Vagina (tissue), 2 donors: ENCODE measurements around the gene NEDD1. TPM values are rescaled to one million over a fixed set of nuclear protein-coding genes. Genes with fewer than 3 reads are reported as not detected.

Source experiments
- DNase-seq, 2 donors: peaks; one replicate each; pipeline ENCODE4 v3.0.0-alpha.2; 2017; ENCODE audit errors: extremely low spot score in 2 of 2
- H3K27ac ChIP-seq: fragments of 200-600 bp; sonication (generic); one replicate; pipeline ENCODE4 v1.5.1; 2019
- H3K27me3 ChIP-seq: fragments of 200-600 bp; sonication (generic); one replicate; pipeline ENCODE4 v1.5.1; 2019
- H3K36me3 ChIP-seq, 2 donors: fragments of 200-600 bp; sonication (generic); one replicate each; pipeline ENCODE4 v1.5.1; 2017 to 2019
- H3K4me1 ChIP-seq: fragments of 200-600 bp; sonication (generic); one replicate; pipeline ENCODE4 v1.5.1; 2019
- H3K4me3 ChIP-seq, 2 donors: fragments of 200-600 bp; sonication (generic); 1 replicate in 1 of 2; 2 replicates in 1 of 2; pipeline ENCODE4 v1.5.1; 2016 to 2019
- H3K9me3 ChIP-seq: fragments of 200-600 bp; sonication (generic); one replicate; pipeline ENCODE4 v1.5.1; 2019
- POLR2A ChIP-seq, 2 donors: fragments of 450-650 bp; IDR thresholded peaks; one replicate each; pipeline ENCODE4 v1.6.1; 2017; ENCODE audit warnings: antibody characterized with exemption in 2 of 2, mild to moderate bottlenecking in 2 of 2, moderate library complexity in 2 of 2
- POLR2AphosphoS5 ChIP-seq, 2 donors: sonication (generic); formaldehyde crosslinking; IDR thresholded peaks; one replicate each; pipeline ENCODE4 v1.9.0; 2017; ENCODE audit warnings: antibody characterized with exemption in 2 of 2, mild to moderate bottlenecking in 2 of 2, low read depth in 1 of 2; ENCODE audit not compliant: insufficient read depth in 1 of 2
- intact Hi-C: fragments of 100-400 bp; cut with DNase I; formaldehyde crosslinking; loops from one replicate; pipeline ENCODE4 v1.15.1; 2023
- total RNA-seq: library from RNA; depleted of rRNA; stranded (reverse); fragments of >200 nt; gene quantifications from one replicate; pipeline ENCODE4 v1.2.3, GENCODE V29; 2016
- TF ChIP-seq, protein P1 (sequence below), 3 experiments: fragments of 450-650 bp in 2 of 3; fragments of 200-600 bp in 1 of 3; sonication (generic) in 1 of 3; IDR thresholded peaks; one replicate each; pipeline ENCODE4 v1.5.1; 2017 to 2019; ENCODE audit warnings: antibody characterized with exemption in 3 of 3, mild to moderate bottlenecking in 2 of 3, moderate library complexity in 2 of 3

The NEDD1 gene
- total RNA-seq, 1 donor from 2014 or later = 10.1 TPM

GRCh38 chr12:96883571-96883970 lies 23.5 kb upstream of the NEDD1 start:
- TF ChIP-seq, protein P1, sequence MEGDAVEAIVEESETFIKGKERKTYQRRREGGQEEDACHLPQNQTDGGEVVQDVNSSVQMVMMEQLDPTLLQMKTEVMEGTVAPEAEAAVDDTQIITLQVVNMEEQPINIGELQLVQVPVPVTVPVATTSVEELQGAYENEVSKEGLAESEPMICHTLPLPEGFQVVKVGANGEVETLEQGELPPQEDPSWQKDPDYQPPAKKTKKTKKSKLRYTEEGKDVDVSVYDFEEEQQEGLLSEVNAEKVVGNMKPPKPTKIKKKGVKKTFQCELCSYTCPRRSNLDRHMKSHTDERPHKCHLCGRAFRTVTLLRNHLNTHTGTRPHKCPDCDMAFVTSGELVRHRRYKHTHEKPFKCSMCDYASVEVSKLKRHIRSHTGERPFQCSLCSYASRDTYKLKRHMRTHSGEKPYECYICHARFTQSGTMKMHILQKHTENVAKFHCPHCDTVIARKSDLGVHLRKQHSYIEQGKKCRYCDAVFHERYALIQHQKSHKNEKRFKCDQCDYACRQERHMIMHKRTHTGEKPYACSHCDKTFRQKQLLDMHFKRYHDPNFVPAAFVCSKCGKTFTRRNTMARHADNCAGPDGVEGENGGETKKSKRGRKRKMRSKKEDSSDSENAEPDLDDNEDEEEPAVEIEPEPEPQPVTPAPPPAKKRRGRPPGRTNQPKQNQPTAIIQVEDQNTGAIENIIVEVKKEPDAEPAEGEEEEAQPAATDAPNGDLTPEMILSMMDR (IDR thresholded peaks at IDR 0.05) = no peak
- TF ChIP-seq POLR2AphosphoS5 (IDR thresholded peaks at IDR 0.05; ENCODE audit: insufficient read depth in 1 of 2, low read depth in 1 of 2) = no peak
- TF ChIP-seq POLR2A (IDR thresholded peaks at IDR 0.05) = no peak
- no peaks in the 10 kb centered on the region for H3K9me3 ChIP-seq
- intact Hi-C loops = no loop called here
- H3K27ac ChIP-seq = no peak overlapping the region
- H3K36me3 ChIP-seq = no peaks in the 10 kb centered on the region
- H3K4me1 ChIP-seq = no peaks in the 10 kb centered on the region
- no peak for DNase-seq
- H3K4me3 ChIP-seq = no peak overlapping the region
- no peaks in the 10 kb centered on the region for H3K27me3 ChIP-seq

DNA sequence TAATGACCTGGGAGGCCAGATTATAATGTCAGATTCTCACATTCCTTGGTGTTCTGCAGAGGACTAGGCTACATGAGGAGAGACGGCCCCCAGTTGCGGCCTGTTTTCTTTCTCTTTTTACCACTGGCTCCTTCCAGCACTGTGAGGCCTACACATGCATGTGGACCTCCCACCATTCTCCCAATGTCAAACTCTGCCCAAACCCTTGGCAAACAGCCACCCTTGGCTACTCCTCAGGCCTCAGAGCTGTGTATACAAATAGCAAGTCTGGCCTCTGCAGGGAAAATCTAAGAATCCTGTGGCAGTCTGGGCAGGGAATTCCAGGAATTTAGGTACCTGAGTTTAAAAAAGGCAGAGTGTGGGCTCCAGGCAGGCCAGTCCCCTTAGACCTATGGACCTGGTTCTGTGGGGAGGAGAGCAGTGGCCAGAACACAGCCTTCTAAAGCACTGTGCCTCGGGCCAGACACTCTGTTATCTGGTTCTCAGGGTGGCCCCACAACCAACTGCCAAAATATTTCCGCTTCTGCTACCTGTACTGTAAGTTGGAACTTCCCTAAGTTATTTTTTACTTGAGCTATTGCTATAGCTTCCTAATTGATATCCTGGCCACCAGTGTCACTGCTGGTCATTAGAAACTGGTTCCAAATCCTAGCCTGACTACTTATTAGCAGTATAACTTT lies 19.9 kb upstream of the NEDD1 start:
- no peak for DNase-seq
- no peaks in the 10 kb centered on the region for H3K9me3 ChIP-seq
- H3K27ac ChIP-seq = no peak overlapping the region
- no peaks in the 10 kb centered on the region for H3K27me3 ChIP-seq
- no peak overlapping the region for H3K4me3 ChIP-seq
- TF ChIP-seq POLR2A (IDR thresholded peaks at IDR 0.05) = no peak
- TF ChIP-seq POLR2AphosphoS5 (IDR thresholded peaks at IDR 0.05; ENCODE audit: insufficient read depth in 1 of 2, low read depth in 1 of 2) = no peak
- TF ChIP-seq, protein P1 (IDR thresholded peaks at IDR 0.05) = no peak
- intact Hi-C loops = no loop called here
- H3K4me1 ChIP-seq = peaks cover 8% of the 10 kb centered on the region
- H3K36me3 ChIP-seq = no peaks in the 10 kb centered on the region

- TF ChIP-seq POLR2AphosphoS5 (IDR thresholded peaks at IDR 0.05; ENCODE audit: insufficient read depth in 1 of 2, low read depth in 1 of 2) = peak in 1 of 2 donors; percentile 21
- TF ChIP-seq, protein P1 (IDR thresholded peaks at IDR 0.05) = no peak
- no peaks in the 10 kb centered on the region for H3K36me3 ChIP-seq
- H3K4me3 ChIP-seq = no peak overlapping the region
- H3K4me1 ChIP-seq = peaks cover 8% of the 10 kb centered on the region
- no peak overlapping the region for H3K27ac ChIP-seq
- no peaks in the 10 kb centered on the region for H3K27me3 ChIP-seq
- intact Hi-C loops = no loop called here
- H3K9me3 ChIP-seq = no peaks in the 10 kb centered on the region
- DNase-seq = no peak
Measured at GRCh38 chr12:96889273-96889933, 17.7 kb upstream of the NEDD1 start.

- no peaks in the 10 kb centered on the region for H3K9me3 ChIP-seq
- H3K4me3 ChIP-seq = no peak overlapping the region
- intact Hi-C loops = no loop called here
- DNase-seq = no peak
- TF ChIP-seq POLR2A (IDR thresholded peaks at IDR 0.05) = no peak
- TF ChIP-seq POLR2AphosphoS5 (IDR thresholded peaks at IDR 0.05; ENCODE audit: insufficient read depth in 1 of 2, low read depth in 1 of 2) = no peak
- TF ChIP-seq, protein P1 (IDR thresholded peaks at IDR 0.05) = no peak
- H3K27ac ChIP-seq = no peak overlapping the region
- peaks cover 8% of the 10 kb centered on the region for H3K4me1 ChIP-seq
- H3K27me3 ChIP-seq = no peaks in the 10 kb centered on the region
- H3K36me3 ChIP-seq = no peaks in the 10 kb centered on the region
Measured at GRCh38 chr12:96890331-96890730, 16.7 kb upstream of the NEDD1 start.

DNA sequence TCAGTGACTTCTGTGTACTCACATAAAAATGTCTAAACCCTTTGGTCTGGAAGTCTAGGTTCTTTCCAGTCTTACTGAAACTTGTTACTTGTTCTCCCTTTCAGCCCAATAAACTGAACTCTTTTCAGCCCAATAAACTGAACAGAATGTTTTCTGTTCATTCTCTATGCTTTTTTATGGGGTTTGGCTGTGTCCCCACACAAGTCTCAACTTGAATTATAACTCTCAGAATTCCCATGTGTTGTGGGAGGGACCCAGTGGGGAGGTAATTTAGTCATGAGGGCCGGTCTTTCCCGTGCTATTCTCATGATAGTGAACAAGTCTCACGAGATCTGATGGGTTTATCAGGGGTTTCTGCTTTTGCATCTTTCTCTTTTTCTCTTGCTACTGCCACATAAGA lies 15.0 kb upstream of the NEDD1 start:
- TF ChIP-seq POLR2A (IDR thresholded peaks at IDR 0.05) (no peak), POLR2AphosphoS5 (IDR thresholded peaks at IDR 0.05; ENCODE audit: insufficient read depth in 1 of 2, low read depth in 1 of 2) (peak in 1 of 2 donors; percentile 80)
- TF ChIP-seq, protein P1 (IDR thresholded peaks at IDR 0.05) = no peak
- peaks cover 8% of the 10 kb centered on the region for H3K4me1 ChIP-seq
- intact Hi-C loops = no loop called here
- DNase-seq = no peak
- H3K36me3 ChIP-seq = no peaks in the 10 kb centered on the region
- H3K27me3 ChIP-seq = no peaks in the 10 kb centered on the region
- H3K27ac ChIP-seq = no peak overlapping the region
- H3K9me3 ChIP-seq = no peaks in the 10 kb centered on the region
- H3K4me3 ChIP-seq = no peak overlapping the region
